ENCODE results near the gene KRTAP10-3. TPM values are rescaled to one million over a fixed set of nuclear protein-coding genes. Genes with fewer than 3 reads are reported as not detected.

The KRTAP10-3 gene
- total and polyA plus RNA-seq, 9 of the 15 experiments (the other 6 are each of a cell fraction or from before 2014, with no cell fraction given): not detected

GRCh38 chr21:44539991-44540666, 18.5 kb downstream of the KRTAP10-3 start, which contains the start of gene KRTAP10-1 (continued):
- TF ChIP-seq POLR2AphosphoS5 (IDR thresholded peaks at IDR 0.05; ENCODE audit: control insufficient read depth, insufficient read depth, low read depth, low read length) (no peak), ZNF217 (CRISPR knock-in tag; IDR thresholded peaks at IDR 0.05) (no peak), CREB1 (IDR thresholded peaks at IDR 0.05) (no peak), CREB1 (CRISPR knock-in tag; IDR thresholded peaks at IDR 0.05) (no peak), ZFP30 (CRISPR knock-in tag; IDR thresholded peaks at IDR 0.05; ENCODE audit: borderline replicate concordance) (no peak), PBX2 (CRISPR knock-in tag; IDR thresholded peaks at IDR 0.05; ENCODE audit: low read depth) (no peak), PBX2 (tag; conservative IDR thresholded peaks at IDR 0.05; ENCODE audit: low read depth) (peak; percentile 72), RBM39 (optimal IDR thresholded peaks at IDR 0.05; ENCODE audit: low read depth, low read length) (no peak)

GRCh38 chr21:44539046-44539445, 19.5 kb downstream of the KRTAP10-3 start:
- in situ Hi-C loops (cut with MboI) (no loop called here), intact Hi-C loops (cut with micrococcal nuclease) (no loop called here)
- Histone ChIP-seq H3K4me1 (replicated peaks in 1 of 2; ENCODE audit: control insufficient read depth in 2 of 2, insufficient read depth in 2 of 2, low read length in 2 of 2) (peaks cover 0 to 5% of the 10 kb centered on the region in 2 experiments; a peak in 2 of 5 replicates), H3K36me3 (ENCODE audit: control insufficient read depth, insufficient read depth, low read length) (no peaks in the 10 kb centered on the region), H3K9me3 (replicated peaks; ENCODE audit: control insufficient read depth, insufficient read depth, low read depth, low read length) (no peaks in the 10 kb centered on the region; the same call in 1 of the 2 replicates), H3K9me1 (ENCODE audit: control insufficient read depth, insufficient read depth, low read length) (no peaks in the 10 kb centered on the region), H3K27ac (ENCODE audit: extremely low read depth, low read depth, low read length) (no peak overlapping the region), H3K9ac (ENCODE audit: insufficient read depth in 1 of 2, low read depth in 2 of 2, low read length in 2 of 2) (no peak overlapping the region), H2AFZ (ENCODE audit: low read depth, low read length) (no peak overlapping the region), H3K79me2 (ENCODE audit: control insufficient read depth, insufficient read depth, low read length) (no peaks in the 10 kb centered on the region), H3K27me3 (ENCODE audit: control insufficient read depth in 2 of 2, insufficient read depth in 2 of 2, low read length in 2 of 2) (peaks cover 5 to 31% of the 10 kb centered on the region in 2 experiments; a peak in 4 of 5 replicates), H4K20me1 (replicated peaks; ENCODE audit: control insufficient read depth, insufficient read depth, low read length) (no peaks in the 10 kb centered on the region), H3K4me3 (no peak overlapping the region), H3K4me2 (ENCODE audit: insufficient read depth, low read length) (no peak overlapping the region)
- DNase-seq (ENCODE audit: extremely low read depth in 1 of 4, low spot score in 3 of 4) (no peak), FAIRE-seq (no peak), ATAC-seq (no peak)
- BruUV-seq (replicated peaks): no TSS peak
- 2% methylated on average over 14 of the region's 14 CpGs for WGBS (ENCODE audit: insufficient coverage, low coverage, missing lambda C conversion rate)
- ChIA-PET POLR2A (interaction anchor here (0.6 kb wide), 1 partner anchor 263 kb away, joined by 4 read pairs; no protein-coding TSS in a partner anchor), CTCF (ENCODE audit: low intra/inter-chr PET ratio) (no interaction called here)
- TF ChIP-seq CHCHD3 (CRISPR knock-in tag; IDR thresholded peaks at IDR 0.05) (no peak), THAP12 (CRISPR knock-in tag; IDR thresholded peaks at IDR 0.05) (no peak), DDX20 (tag; IDR thresholded peaks at IDR 0.05; ENCODE audit: low read depth) (no peak), SUPT5H (IDR thresholded peaks at IDR 0.05) (no peak), RAD51 (IDR thresholded peaks at IDR 0.05; ENCODE audit: borderline replicate concordance, low read depth) (no peak), CTCFL (IDR thresholded peaks at IDR 0.05; ENCODE audit: borderline replicate concordance, insufficient read depth, low read depth, low read length, poor library complexity, severe bottlenecking) (no peak)
